ENCODE results near the gene SOX18.

The SOX18 gene

GRCh38 chr20:64051561-64052325, 2.3 kb upstream of the SOX18 start:
- DNase-seq (ENCODE audit: low spot score) = no peak

DNA sequence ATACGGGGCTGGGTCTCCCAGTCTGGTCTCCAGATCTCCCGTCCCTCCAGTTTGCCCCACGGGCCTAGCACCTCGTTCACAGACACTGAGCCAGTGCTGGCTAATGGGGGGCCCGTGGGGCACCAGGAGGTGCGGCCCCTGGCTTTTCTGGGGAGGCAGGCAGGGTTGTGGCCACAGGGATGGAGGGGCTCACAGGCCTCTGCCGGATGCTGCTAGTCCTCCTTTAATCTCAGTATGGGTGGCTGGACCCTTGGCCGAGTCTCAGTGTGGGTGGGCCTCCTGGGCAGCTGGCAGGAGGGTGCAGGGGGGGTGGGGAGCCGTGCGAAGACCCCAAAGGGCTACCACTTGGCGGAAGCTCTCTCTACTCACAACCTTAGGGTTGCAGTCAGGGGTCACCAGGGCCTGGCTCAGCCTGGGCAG, 1.6 kb upstream of the SOX18 start:
- no peak for DNase-seq (ENCODE audit: low spot score)

DNA sequence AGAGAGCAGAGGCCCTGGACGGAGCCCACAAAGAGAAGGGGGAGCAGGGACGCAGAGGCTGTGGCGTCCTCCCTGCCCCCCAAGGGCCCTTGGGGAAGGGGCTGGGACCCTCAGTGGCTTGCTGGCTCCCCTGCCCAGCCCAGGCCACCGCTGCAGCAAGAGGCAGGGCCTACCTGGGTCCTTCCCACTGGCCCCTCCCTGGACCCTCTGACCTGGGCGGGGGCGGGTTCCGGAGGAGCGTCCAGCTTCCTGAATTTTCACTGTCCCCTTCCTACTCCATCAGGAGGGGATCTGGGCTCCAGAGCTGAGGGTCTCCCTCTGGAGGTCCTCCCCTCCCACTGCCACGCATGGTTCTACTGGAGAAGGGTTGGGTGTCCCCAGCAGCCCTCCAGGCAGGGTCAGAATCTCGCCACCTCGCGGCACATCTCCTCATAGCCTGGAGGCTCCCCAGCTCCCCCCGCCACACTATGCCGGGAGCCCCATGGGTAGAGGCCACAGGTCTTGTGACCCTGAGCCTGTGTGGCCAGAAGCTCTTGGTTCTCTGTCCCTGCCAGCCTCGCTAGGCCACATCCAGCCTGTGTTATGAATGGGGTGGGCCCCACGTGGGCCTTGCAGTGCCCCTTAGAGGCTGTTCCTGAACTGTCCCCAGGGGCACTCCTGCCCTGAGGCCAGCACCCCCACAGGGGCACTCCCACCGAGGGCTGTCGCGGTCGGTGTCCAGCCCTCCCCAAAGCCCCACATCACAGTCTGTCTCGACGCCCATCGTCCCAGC, 1.0 kb upstream of the SOX18 start:
- DNase-seq (ENCODE audit: low spot score) = no peak

DNA sequence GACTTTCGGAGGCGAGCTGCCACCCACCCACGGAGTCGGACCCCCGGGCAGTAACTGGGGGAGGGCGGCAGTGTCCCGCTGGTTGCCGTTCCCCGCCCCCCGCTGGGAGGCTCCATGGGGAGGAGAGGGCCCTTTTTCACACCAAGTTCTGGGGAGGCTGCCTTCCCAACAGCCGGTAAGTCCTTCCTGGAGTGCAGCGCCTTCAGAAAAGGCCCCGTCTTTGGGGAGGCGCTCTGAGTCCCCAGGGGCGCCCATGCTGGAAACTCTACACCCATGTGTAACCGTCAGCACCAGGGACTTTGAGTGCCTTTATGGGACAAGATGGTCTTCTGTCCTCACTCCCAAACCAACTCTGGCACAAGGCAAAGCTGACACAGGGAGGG, 430 bp upstream of the SOX18 start:
- no peak for DNase-seq (ENCODE audit: low spot score)

DNA sequence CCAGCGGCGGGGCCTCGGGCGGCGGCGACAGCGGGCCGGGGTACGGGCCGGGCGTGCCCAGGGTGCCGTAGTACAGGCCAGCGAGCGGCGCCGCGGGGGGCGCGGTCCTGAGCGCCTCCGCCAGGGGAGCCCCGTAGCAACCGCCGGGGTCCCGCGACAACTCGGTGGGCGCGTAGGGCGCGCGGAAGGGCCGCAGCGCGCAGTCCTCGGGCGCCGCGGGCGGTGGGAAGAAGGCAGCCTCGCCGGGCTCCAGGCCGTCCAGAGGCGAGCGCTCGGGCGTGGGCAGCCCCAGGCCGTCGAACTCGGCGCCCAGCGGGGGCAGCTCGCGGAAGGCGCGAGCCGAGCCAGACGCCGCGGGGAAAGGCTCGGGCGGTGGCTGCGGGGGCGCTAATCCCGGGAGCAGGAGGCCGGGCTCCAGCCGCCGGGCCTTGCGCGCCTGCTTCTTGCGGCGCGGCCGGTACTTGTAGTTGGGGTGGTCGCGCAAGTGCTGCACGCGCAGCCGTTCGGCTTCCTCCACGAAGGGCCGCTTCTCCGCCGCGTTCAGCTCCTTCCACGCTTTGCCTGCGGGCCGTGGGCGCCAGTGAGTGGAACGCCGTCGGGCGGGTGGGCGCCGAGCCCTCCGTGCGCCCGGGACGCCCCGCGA, 916 bp downstream of the SOX18 start:
- no peak for DNase-seq (ENCODE audit: low spot score)

DNA sequence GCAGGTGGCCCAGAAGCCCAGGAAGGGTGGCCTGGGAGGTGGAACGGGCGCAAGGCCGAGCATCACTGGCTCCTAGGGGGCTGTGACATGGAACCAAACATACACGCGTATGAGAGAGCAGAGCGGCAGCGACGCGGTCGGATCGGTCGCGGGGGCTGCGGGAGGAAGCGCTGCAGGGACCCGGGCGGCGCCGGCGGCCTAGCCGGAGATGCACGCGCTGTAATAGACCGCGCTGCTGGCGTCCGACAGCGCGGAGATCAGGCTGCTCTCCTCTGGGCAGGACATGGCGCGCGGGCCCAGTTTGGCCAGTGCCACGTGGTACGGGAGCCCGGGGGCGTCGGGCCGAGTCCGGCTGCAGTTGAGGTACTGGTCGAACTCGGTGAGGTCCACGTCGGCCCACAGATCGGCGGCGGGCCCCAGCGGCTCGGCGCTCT, 1.5 kb downstream of the SOX18 start:
- no peak for DNase-seq (ENCODE audit: low spot score)

DNA sequence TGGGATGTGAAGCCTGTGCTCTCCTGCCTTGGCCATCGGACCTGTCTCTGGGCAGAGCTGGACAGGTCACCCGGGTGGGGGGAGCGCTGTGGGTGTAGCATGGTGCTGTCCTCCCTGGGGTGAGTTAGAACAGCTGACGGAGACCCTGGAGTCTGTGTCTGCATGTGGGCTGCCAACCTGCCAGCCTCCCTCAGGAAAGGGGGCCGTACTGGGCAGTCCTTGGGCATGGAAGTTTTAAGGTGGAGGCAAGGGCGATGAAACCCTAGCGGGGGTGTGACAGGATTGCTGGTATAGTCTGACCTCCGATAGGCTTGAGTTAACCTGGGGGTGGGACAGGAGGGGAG, 2.4 kb downstream of the SOX18 start:
- DNase-seq (ENCODE audit: low spot score) = no peak

DNA sequence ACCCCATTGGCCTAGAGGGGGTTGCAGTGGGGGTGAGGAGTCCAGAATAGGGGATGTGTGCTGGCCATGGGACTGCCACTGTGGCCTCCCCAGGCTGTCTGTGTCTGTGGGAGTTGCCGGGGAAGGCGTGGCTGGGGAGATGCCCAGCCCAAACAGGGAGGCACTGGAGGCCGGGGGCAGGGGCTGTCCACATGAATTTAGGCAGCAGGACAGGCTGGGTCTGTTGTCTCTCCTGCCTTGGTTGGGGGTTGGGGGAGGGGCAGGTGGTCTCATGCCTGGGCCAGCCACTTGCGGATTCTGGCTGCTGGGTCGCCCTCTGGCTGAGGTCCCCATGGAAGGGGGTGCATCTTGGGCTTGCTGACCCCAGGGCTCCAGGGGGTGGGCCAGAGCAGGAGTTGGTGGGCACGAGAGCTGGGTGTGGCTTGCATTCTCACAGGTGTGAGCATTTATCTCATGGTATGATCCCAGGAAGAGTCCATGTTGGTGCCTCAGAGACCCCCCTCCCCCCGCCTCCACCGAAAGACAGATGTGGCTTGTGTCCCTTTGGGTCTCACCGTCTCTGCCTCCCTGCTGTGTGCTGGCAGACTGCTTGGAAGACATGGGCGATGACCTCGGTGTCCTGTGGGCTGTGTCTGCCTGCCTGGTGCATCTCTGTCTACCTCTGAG, 4.0 kb downstream of the SOX18 start:
- DNase-seq (ENCODE audit: low spot score) = no peak

GRCh38 chr20:64044484-64045247, 4.8 kb downstream of the SOX18 start:
- peak; percentile 54 for DNase-seq (ENCODE audit: low spot score)

- DNase-seq (ENCODE audit: low spot score) = no peak
Measured at GRCh38 chr20:64043768-64044167, 5.7 kb downstream of the SOX18 start.

- no peak for DNase-seq (ENCODE audit: low spot score)
Measured at GRCh38 chr20:64042054-64042781, 7.2 kb downstream of the SOX18 start.

- no peak for DNase-seq (ENCODE audit: low spot score)
Measured at GRCh38 chr20:64041781-64042053, 7.7 kb downstream of the SOX18 start.

DNA sequence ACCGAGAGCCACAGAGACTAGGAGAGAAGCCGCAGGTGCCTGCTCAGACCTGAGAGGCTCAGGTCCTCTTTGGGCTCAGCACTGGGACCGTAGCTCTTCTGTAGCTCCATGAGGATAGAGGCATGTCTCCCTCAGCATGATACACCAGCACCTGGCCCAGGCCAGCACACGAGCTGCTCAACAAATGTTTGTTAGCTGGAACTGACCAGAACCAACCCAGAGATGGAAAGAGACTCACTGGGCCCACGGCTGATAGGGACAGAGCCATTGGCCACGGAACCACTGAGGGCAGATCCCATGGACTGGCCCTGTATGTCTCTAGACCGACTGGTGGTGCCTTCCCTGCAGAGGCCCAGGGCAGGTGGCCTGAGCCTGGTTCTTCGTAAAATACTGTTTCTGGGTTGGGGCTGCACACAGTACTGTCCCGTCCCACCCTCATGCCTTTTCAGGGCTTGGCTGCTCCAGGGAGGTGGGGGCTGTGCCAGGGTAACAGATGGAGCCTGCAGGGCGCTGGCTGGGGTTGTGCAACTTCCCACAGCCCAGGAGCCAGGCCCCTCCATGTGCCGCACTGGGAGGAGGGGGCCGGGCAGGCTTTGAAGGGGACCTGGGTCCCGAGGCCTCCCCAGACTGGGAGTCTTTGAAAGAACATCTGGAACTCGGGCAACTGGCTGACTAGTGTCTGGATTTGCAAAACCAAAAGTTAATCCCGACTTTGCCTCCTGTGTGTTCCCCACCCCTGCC, 8.2 kb downstream of the SOX18 start:
- DNase-seq (ENCODE audit: low spot score) = no peak

GRCh38 chr20:64040231-64041039, 9.0 kb downstream of the SOX18 start:
- no peak for DNase-seq (ENCODE audit: low spot score)

DNA sequence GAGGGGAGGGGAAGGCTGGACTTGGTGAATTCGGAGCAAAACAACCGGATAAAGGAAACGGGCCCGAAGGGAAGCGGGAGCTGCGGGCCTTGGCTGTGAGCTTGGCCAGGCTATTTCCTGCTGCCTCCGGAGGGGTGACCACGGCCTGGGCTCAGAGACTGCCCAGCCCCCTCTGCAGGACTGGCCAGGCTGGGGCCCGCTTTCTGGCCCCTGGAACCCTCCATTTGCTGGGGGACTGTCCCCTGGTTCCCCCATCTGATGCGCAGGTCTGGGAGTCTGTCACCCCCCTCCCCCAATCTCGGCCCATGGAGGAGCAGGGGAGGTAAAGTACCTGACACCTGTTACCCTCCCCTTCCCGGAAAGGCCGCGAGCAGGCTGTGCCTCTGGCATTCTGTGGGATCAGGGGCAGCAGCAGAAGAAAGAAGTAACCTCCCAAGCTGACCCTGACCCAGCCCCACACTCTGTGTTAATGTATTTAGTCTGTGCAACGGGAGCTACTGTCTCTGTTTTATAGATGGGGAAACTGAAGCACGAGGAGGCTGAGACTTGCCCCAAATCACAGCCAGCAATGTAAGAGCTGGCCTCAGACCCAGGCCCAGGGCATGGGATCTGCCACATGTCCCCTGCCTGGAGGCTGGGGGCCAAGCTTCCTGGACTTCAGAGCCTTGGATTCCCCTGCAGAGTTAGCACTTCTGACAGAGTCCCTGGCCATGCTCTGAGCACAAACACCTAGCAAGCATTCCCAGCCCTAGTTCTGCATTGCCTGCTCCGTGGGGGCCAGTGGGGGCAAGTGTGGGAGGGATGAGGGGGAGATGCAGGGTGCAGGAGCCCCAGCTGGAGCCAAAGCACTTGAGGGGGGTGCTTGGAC, 9.9 kb downstream of the SOX18 start:
- no peak for DNase-seq (ENCODE audit: low spot score)

DNA sequence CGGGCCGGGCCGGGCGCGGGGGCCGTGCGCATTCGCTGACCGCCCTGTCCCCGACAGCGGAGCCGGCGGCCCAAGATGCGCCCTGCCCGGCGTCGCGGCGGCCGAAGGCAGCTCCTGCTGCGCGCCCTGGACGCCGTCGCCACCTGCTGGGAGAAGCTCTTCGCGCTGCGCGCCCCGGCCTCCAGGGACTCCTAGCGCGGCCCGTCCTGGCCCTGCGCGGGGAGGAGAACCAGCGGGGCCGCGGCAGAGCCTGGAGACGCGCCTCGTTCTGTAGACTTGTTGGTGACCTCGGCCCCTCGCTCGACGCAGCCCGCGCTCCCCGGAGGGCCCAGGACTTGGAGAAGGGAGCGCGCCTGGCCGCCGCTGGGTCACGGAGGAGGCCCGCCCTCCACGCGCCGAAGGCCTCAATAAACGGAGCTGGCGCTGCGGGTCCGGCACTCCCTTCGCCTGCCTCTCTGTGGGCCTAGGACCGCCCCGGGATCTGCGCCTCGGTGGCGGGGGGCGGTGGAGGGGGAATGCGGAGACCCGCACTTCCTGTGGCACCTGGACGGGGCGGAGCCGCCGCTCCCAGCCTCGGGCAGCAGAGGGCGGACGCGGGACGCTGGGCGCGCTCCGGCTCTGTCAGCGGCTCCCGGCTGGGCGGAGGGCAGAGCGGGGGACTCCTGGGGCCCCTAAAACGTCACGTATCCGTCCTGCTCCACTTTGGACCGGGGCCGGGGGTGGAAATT, 10.7 kb downstream of the SOX18 start:
- peak; percentile 79 for DNase-seq (ENCODE audit: low spot score)

DNA sequence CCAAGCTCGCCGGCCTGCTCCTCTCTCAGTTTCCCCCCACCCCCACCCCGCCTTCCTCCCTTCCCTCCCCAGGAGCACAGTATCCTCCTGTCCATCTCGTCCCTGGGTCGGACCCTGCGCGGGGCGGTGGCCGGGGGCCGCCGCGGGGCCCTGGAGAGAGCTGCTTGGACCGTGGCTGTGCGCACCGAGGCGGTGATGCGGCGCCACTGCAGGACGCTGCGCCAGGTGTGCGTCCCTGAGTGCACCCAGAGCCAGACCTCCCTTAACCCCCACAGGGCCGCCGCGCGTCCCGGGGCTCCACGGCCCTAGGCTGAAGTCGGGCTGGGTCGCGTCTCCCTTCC, 11.2 kb downstream of the SOX18 start:
- no peak for DNase-seq (ENCODE audit: low spot score)

- DNase-seq (ENCODE audit: low spot score) = no peak
Measured at GRCh38 chr20:64037498-64038213, 11.8 kb downstream of the SOX18 start.

Measured in kidney tubule cell (primary cell).